Hepatic stellate cell (primary cell): ENCODE data around the gene CCDC33.

Experiments
- DNase-seq: peaks from one replicate; pipeline ENCODE4 v3.0.0; 2011; ENCODE audit warnings: low spot score

The CCDC33 gene

GRCh38 chr15:74229686-74230085 lies 6.4 kb upstream of the CCDC33 start:
- no peak for DNase-seq

DNA sequence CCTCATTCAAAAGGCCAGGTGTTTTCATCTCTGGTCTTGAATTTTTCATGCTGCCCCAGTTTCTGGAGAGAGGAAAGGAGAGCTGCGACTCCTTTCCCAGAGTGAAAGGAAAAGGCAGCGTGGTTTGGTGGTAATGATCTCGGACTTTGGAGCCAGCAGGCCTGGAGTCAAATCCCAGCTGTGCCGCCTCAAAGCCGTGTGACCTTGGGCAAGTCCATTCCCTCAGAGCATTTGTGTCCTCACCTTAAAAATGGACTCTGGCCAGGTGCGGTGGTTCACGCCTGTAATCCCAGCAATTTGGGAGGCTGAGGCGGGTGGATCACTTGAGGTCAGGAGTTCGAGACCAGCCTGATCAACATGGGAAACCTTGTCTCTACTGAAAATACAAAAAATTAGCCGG lies 4.7 kb upstream of the CCDC33 start:
- DNase-seq: no peak

GRCh38 chr15:74233373-74233772 lies 2.8 kb upstream of the CCDC33 start:
- DNase-seq: no peak

GRCh38 chr15:74233851-74234597 lies 2.1 kb upstream of the CCDC33 start:
- no peak for DNase-seq

- DNase-seq: no peak
Observed at GRCh38 chr15:74234598-74234875, 1.6 kb upstream of the CCDC33 start.

DNA sequence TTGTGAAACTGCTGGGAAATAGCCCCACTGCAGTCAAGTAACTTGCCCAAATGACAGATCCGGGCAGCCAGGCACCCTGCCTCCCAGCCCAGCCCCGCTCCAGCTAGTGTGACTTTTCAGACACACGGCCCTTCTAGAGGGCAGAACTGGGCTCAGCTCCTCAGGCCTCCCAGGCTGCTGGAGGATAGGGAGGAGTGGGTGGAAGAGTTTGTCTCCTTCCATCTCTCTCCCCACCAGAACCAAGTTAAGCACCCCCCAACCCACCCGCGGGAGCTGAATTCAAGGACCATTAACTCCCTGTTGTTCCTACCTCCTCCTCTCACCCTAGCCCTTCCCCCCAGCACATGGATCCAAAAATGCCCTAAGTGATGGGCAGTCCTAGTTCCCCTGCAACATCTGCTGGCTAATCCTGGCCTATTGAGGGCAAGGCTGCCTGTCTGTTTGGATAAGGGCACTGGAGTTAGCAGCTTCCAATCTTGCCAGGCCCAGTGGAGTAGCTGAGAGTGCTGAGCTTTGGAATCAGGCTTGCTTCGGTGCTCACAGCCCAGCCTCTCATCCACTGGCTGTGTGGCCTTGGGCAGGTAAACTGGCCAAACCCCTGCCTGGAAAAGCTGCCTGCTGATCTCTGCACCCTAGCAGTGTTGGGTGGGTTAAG lies 3.1 kb downstream of the CCDC33 start:
- DNase-seq: no peak

DNA sequence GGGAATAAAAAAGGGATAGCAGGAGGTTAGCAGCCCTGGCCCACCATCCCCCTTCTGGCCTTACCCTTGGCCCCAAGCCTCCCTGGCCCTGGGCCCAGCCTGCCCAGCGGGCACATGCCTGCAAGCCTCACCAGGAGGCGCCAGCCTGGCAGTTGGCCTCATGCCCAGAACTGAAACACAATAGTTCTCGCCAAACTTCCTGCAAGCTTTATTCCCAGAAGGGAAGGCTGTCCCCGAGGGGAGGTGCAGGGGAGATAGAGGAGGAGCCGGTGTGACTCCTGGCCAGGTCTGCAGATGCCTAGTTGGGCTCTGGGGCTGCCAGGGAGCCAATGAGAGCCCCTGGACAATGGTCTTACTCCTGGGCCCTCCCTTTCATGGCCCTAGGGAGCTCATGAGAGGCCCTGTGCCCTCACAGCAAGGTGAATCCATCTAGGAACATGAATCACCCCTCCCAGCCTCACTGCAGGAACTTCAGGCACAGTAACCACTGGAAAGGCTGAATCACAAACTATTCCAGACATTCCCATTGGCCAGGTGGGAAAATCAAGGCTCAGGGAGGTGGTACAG lies 4.0 kb downstream of the CCDC33 start:
- DNase-seq: peak; percentile 61

- DNase-seq: no peak
Observed at GRCh38 chr15:74240897-74241614, 4.9 kb downstream of the CCDC33 start.

- peak; percentile 72 for DNase-seq
Observed at GRCh38 chr15:74242441-74243185, 6.5 kb downstream of the CCDC33 start.

GRCh38 chr15:74243431-74243830 lies 7.3 kb downstream of the CCDC33 start:
- DNase-seq: no peak

DNA sequence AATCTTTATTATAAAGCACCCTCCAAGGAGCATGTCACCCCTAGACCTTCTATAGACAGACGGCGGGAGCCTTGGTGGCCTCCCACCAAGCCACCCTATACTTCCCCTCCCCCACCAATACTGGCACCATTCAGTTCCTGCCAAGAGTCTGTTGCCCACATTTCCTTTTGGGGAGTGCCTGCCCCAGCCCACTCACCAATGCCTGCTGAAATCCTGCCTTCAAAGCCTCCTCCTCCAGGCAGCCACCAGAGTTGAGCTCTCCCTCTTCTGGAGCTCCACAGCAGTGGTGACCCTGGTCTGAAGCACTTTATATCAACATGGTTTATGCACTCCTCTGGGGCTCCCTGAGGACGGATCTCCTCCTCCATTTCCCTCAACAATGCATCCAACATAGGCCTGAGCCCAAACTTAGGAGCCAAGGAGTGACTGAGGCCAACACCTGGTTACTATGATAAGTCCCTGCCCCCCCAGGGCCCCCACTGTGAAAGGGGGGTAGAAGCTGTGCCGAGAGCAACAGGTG lies 8.8 kb downstream of the CCDC33 start:
- DNase-seq: no peak

DNA sequence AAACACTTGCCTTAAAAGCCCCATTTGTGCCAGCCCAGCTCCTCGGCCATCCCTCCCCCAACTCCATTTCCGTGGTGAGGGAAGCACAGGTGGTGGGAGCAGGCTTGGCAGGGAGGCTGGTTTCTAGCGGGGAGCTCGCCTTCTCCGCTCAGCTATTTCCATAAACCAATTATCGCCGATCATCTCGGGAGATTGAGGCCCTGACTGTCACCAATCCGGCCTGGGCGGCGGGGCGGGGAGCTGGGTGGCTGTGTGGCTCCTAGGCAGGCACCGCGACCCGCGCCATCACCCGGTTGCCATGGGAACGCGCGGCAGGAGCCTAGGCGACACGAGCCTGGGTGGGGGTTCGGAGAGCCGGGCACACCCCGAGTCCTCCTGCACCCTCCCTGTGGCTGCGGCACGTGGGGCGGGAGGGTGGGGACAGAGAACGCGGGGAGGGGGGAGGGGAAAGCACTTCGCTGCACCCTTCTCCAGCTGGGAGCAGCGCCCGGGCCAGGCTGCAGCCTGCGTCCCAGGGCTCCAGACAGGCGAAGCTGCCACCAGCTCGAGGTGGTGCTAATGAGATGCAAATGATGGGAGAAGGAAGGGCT lies 9.3 kb downstream of the CCDC33 start:
- no peak for DNase-seq

DNA sequence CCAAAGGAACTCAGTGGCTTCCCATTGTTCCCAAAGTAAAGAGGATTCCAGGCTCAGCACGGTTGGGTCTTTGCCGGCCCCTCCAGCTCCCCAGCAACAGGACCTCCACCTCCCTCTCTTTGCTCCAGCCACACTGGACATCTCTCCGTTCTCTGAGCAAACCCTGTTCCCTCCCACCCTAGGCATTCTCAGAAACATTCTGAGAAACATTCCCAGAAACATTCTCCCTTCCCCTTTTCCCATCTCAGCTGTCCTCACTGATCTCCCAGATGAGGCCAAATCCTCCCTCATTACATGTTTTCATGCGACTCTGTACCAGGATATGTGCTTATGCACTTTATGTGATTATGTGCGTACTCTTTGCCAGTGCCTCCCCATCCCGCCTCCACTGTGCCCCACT lies 14.1 kb downstream of the CCDC33 start:
- DNase-seq: no peak

DNA sequence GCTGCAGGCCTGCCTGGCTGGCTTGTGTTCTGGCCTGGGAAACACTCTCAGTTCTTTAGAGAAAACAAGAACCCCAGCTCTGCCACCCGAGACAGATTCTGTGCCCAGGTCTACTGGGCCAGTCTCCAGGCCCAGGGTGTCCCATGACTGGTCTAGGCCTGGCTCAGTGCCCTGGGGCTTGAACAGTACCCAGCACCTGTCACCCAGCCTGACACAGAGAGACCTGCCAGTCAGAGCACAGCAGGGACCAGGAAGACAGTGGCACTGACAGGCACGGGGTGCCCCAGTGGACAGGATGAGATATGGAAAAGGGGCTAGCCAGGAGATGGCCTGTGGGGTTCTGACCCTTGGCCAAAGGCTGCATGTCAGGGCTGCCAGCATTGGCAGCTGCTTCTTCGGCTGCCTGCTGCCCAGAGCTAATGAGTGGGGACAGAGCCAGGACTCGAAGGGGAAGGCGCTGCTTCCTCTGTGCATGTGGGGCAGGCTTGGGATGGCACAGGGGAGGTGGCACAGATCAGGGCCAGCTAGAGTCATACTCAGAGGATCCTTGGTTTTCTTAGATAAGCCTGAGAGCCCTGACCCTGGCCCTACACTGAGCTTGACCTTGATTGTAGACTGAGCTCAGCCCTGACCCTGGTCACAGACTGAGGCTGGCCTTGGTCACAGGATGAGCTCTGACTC lies 15.1 kb downstream of the CCDC33 start:
- no peak for DNase-seq

GRCh38 chr15:74252291-74252690 lies 16.2 kb downstream of the CCDC33 start:
- DNase-seq: peak; percentile 55

DNA sequence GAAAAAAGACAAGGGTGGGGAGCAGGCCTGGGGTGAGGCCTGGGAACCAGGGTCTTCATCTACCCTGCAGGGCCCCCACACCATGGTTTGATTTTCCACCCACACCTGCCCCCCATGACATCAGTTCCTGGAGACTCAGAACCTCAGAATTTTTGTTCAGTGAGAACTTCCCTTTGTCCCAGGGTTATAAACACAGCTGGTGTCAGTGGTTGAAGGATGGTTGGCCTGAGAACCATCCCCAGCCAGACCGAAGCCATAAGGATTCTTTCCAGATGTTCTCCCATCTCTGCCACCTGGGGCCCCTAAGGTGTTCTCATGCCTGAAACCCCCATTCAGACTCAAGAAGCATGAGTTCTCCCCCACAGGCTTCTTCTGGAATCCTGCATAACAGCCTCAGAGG lies 16.6 kb downstream of the CCDC33 start:
- DNase-seq: no peak

GRCh38 chr15:74253211-74253921 lies 17.2 kb downstream of the CCDC33 start:
- DNase-seq: no peak

- no peak for DNase-seq
Observed at GRCh38 chr15:74257105-74257504, 21.0 kb downstream of the CCDC33 start.

DNA sequence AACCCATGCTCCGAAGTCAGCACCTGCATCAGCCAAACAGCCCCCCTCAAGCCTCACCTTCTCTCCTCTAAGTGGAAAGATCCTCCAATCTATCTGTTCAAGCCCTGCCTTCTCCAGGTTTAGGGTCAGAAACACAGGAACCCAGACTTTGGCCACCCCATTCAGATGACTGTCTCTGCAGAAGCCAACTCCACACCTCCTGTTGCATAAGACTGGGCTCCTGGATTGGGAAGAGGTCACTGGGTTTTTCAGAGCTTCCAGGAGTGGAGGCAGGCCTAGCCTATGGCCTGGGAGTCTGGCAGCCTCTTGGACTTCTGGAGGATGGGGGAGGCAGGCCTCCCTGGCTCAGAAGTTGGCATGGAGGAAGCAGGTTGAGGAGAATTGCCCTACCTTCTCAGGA lies 21.5 kb downstream of the CCDC33 start:
- no peak for DNase-seq

DNA sequence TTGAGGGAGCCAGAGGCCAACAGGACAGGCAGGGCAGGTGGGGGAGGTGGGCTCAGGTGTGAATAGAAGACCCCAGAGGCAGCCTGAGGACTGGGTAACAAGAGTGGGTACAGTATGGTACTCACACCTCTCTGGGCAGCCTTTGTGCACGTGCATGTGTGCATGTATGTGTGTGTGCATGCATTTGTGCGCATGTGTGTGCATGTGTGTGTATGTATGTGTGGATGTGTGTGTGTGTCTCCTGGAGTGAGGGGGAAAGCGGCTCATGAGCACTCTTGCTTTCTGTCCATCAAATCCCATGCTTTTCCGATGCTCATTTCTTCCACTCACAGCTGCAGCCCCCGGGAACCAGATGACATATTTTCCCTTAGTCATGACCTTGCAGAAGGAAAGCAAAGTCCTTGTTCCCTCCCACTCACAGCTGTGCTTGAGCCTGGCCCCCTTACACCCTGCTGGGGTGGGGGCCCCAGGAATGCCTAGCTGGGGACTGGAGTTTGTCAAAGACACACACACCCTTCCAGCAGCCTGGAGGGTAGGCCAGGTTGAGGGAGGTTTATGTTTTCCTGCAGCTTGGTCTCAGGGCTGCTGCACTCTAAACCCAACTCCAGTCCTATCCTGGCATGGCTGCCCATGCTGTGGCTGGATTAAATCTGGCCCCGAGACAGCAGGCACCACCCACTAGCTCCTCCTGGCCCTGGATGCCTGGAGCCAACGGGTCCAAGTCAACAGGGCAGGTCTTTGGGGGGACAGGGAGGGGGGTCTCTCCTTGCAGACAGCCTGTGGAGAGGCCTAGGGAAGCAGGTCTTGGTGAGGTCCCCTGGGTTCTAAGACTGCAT lies 22.5 kb downstream of the CCDC33 start:
- no peak for DNase-seq
